Endothelial cell of umbilical vein (primary cell): ENCODE measurements around the gene CFAP97. TPM values are rescaled to one million over a fixed set of nuclear protein-coding genes. Genes with fewer than 3 reads are reported as not detected.

ENCODE experiments used
- BruUV-seq: library from RNA; stranded (reverse); fragments of 400-500 nt; replicated peaks from 2 replicates; lab custom pipeline; 2021; lab: Mats Ljungman, UMichigan
- CTCF ChIA-PET: fragments of 300-600, 350-600 bp; sonication (Branson Sonifier 250); formaldehyde crosslinking; loops from one replicate; lab custom pipeline; 2021; ENCODE audit warnings: antibody characterized with exemption, inconsistent platforms; lab: Charles Lee
- POLR2A ChIA-PET: fragments of 300-600, 350-600 bp; sonication (Branson Sonifier 250); formaldehyde crosslinking; loops from one replicate; lab custom pipeline; 2021; ENCODE audit warnings: antibody characterized with exemption, inconsistent platforms; lab: Charles Lee
- DNase-seq: peaks from one replicate; pipeline ENCODE4 v3.0.0-alpha.2; 2011; ENCODE audit warnings: low read depth, low spot score
- FAIRE-seq: peaks from 2 replicates; lab custom pipeline; 2011; peaks lifted over from hg19 to GRCh38; lab: Jason Lieb, UNC
- H2AFZ ChIP-seq: 2 replicates; pipeline ENCODE4 v1.6.0; 2012; ENCODE audit warnings: low read depth, low read length, control low read depth, inconsistent platforms
- H3K27ac ChIP-seq: 2 replicates; pipeline ENCODE4 v1.5.1; 2011; ENCODE audit warnings: low read depth, mild to moderate bottlenecking, control low read depth, low read length, moderate library complexity; ENCODE audit not compliant: insufficient read depth
- H3K27me3 ChIP-seq, 2 experiments: 2 replicates each; pipeline versions ENCODE4 v1.6.0 to v1.6.1; 2011; ENCODE audit warnings: low read length in 2 of 2, mixed read lengths in 1 of 2; ENCODE audit not compliant: control insufficient read depth in 2 of 2, insufficient read depth in 2 of 2
- H3K36me3 ChIP-seq, 2 experiments: 2 replicates in 1 of 2; 3 replicates in 1 of 2; pipeline ENCODE4 v1.5.1; 2011; ENCODE audit warnings: low read length in 2 of 2, mild to moderate bottlenecking in 1 of 2, moderate library complexity in 1 of 2; ENCODE audit not compliant: control insufficient read depth in 2 of 2, insufficient read depth in 2 of 2; ENCODE audit errors: extremely low read depth in 1 of 2
- H3K4me1 ChIP-seq: 3 replicates; pipeline ENCODE4 v1.5.1; 2011; ENCODE audit warnings: mild to moderate bottlenecking, low read length; ENCODE audit not compliant: control insufficient read depth, insufficient read depth; ENCODE audit errors: extremely low read depth
- H3K4me2 ChIP-seq: 2 replicates; pipeline ENCODE4 v1.6.1; 2011; ENCODE audit warnings: low read length, control low read depth, mixed read lengths; ENCODE audit not compliant: insufficient read depth
- H3K4me3 ChIP-seq, 3 experiments: fragments of 200-600 bp in 1 of 3; sonication (generic), shearing (Covaris generic) in 1 of 3; replicated peaks in 1 of 3; 2 replicates each; pipeline ENCODE4 v1.5.1; 2011 to 2016; ENCODE audit warnings: control low read depth in 3 of 3, low read length in 3 of 3, mild to moderate bottlenecking in 2 of 3, inconsistent platforms in 1 of 3, low read depth in 1 of 3, moderate library complexity in 1 of 3; ENCODE audit not compliant: insufficient read depth in 1 of 3
- H3K79me2 ChIP-seq: 2 replicates; pipeline ENCODE4 v1.6.0; 2012; ENCODE audit warnings: low read length, inconsistent platforms; ENCODE audit not compliant: control insufficient read depth, insufficient read depth
- H3K9ac ChIP-seq: replicated peaks from 2 replicates; pipeline ENCODE3; 2011; ENCODE audit warnings: low read length, control low read depth; ENCODE audit not compliant: insufficient read depth; ENCODE audit errors: extremely low read depth
- H3K9me1 ChIP-seq: replicated peaks from 3 replicates; pipeline ENCODE4 v1.6.0; 2011; ENCODE audit warnings: mild to moderate bottlenecking, low read length; ENCODE audit not compliant: control insufficient read depth, insufficient read depth; ENCODE audit errors: extremely low read depth
- H3K9me3 ChIP-seq: replicated peaks from 2 replicates; pipeline ENCODE4 v1.5.1; 2012; ENCODE audit warnings: low read length, inconsistent platforms; ENCODE audit not compliant: control insufficient read depth, insufficient read depth
- H4K20me1 ChIP-seq: replicated peaks from 2 replicates; pipeline ENCODE3; 2011; ENCODE audit warnings: mild to moderate bottlenecking, low read length; ENCODE audit not compliant: control insufficient read depth, insufficient read depth; ENCODE audit errors: extremely low read depth
- CTCF ChIP-seq, 2 donors: IDR thresholded peaks; 1 replicate in 1 of 2; 2 replicates in 1 of 2; pipeline ENCODE4 v1.5.1; 2011; ENCODE audit warnings: low read length in 2 of 2, mild to moderate bottlenecking in 2 of 2, moderate library complexity in 2 of 2, control low read depth in 1 of 2, inconsistent platforms in 1 of 2, low read depth in 1 of 2; ENCODE audit not compliant: insufficient read depth in 1 of 2; ENCODE audit errors: extremely low read depth in 1 of 2
- EZH2 ChIP-seq: IDR thresholded peaks from 2 replicates; pipeline ENCODE4 v1.6.1; 2012; ENCODE audit warnings: borderline replicate concordance, low read depth, mild to moderate bottlenecking, moderate library complexity, low read length, inconsistent platforms; ENCODE audit not compliant: severe bottlenecking
- FOS ChIP-seq: IDR thresholded peaks from 2 replicates; pipeline ENCODE4 v1.6.1; 2011; ENCODE audit warnings: mild to moderate bottlenecking, low read length, moderate library complexity, borderline replicate concordance; ENCODE audit not compliant: insufficient read depth
- GATA2 ChIP-seq: IDR thresholded peaks from 2 replicates; pipeline ENCODE4 v1.7.0; 2011; ENCODE audit warnings: low read depth, mild to moderate bottlenecking, moderate library complexity, mixed read lengths, low read length; ENCODE audit not compliant: insufficient read length, insufficient read depth
- JUN ChIP-seq: IDR thresholded peaks from 2 replicates; pipeline ENCODE4 v1.6.1; 2011; ENCODE audit warnings: borderline replicate concordance, low read depth; ENCODE audit not compliant: insufficient read length, insufficient read depth
- MAX ChIP-seq: IDR thresholded peaks from 2 replicates; pipeline ENCODE4 v1.6.1; 2011; ENCODE audit not compliant: insufficient read depth, insufficient read length
- MYC ChIP-seq: IDR thresholded peaks from one replicate; pipeline ENCODE4 v1.6.1; 2011; ENCODE audit warnings: mild to moderate bottlenecking, low read depth, low read length
- POLR2A ChIP-seq: IDR thresholded peaks from 2 replicates; pipeline ENCODE4 v1.6.1; 2012; ENCODE audit warnings: low read depth, mild to moderate bottlenecking, control low read depth, low read length
- POLR2AphosphoS5 ChIP-seq: IDR thresholded peaks from 2 replicates; pipeline ENCODE4 v1.6.1; 2012; ENCODE audit warnings: low read depth, mild to moderate bottlenecking, control low read depth, low read length, moderate library complexity; ENCODE audit not compliant: insufficient read depth
- dilution Hi-C: fragments of 300-500 bp; cut with MboI; formaldehyde crosslinking; loops from one replicate; pipeline ENCODE4 v1.15.0; 2019; ENCODE audit warnings: low sequenced_read_pairs; ENCODE audit not compliant: extremely low pct_ligation_motif_present
- intact Hi-C: fragments of 100-400 bp; cut with micrococcal nuclease; formaldehyde crosslinking; loops from one replicate; pipeline ENCODE4 v1.10.0; 2022
- polyA plus RNA-seq, 4 experiments: library from polyadenylated mRNA; depleted of rRNA in 3 of 4; stranded (reverse) in 3 of 4; unstranded in 1 of 4; fragments of >200 nt; gene quantifications; 2 replicates each; pipeline versions ENCODE4 v1.2.1 to v1.2.3, GENCODE V29; 2011 to 2012; ENCODE audit warnings: missing spikeins in 1 of 4
- total RNA-seq: library from RNA; stranded (reverse); gene quantifications from 2 replicates; pipeline ENCODE4 v1.2.3, GENCODE V29; 2021

The CFAP97 gene
- total and polyA plus RNA-seq, 2 donors (not counting 3 experiments of a cell fraction or from before 2014, with no cell fraction given) = 5.3 to 22.4 TPM

- peak; percentile 24 for DNase-seq
These were observed 60.2 kb downstream of the CFAP97 start for GRCh38 chr4:185143601-185143969.

More at GRCh38 chr4:185143601-185143969, 60.2 kb downstream of the CFAP97 start:
- peak overlapping the region; percentile 84 for H3K4me2 ChIP-seq
- H3K27me3 ChIP-seq = no peaks in the 10 kb centered on the region
- no TSS peak for BruUV-seq
- H3K9ac ChIP-seq = peak overlapping the region; percentile 58
- FAIRE-seq = no peak
- H4K20me1 ChIP-seq = no peaks in the 10 kb centered on the region
- ChIA-PET POLR2A (interaction anchor here (0.6 kb wide), 1 partner anchor 14 kb away, joined by 3 read pairs; no protein-coding TSS in a partner anchor), CTCF (interaction anchor here (0.6 to 2.7 kb wide), 7 partner anchors 9 to 1833 kb away, joined by 3 to 16 read pairs (median 3); no protein-coding TSS in a partner anchor)
- H3K79me2 ChIP-seq = no peaks in the 10 kb centered on the region
- peaks cover 10% of the 10 kb centered on the region for H3K4me1 ChIP-seq
- TF ChIP-seq FOS (no peak), JUN (no peak), GATA2 (no peak), MYC (no peak), CTCF (IDR thresholded peaks at IDR 0.05; ENCODE audit: extremely low read depth in 1 of 2, insufficient read depth in 1 of 2, low read depth in 1 of 2, low read length in 2 of 2) (no peak), POLR2AphosphoS5 (no peak), POLR2A (no peak), EZH2 (no peak), MAX (no peak)
- H3K9me1 ChIP-seq = no peaks in the 10 kb centered on the region
- no peak overlapping the region for H3K27ac ChIP-seq
- no peaks in the 10 kb centered on the region for H3K9me3 ChIP-seq
- dilution Hi-C loops = no loop called here
- intact Hi-C loops = loop anchor here (2.0 to 10.0 kb wide), 5 partner anchors 59 to 894 kb away; partner anchors contain the start of genes CASP3, CFAP97 and PRIMPOL
- H2AFZ ChIP-seq = peak overlapping the region; percentile 93
- H3K36me3 ChIP-seq = no peaks in the 10 kb centered on the region
- peak overlapping the region; percentile 52 to 75 (median 69) for H3K4me3 ChIP-seq
